ENCODE measurements around the gene PCP4L1.
A peak's percentile ranks its signal among the peaks of the same experiment; 100 is the strongest.

Gene PCP4L1

DNA sequence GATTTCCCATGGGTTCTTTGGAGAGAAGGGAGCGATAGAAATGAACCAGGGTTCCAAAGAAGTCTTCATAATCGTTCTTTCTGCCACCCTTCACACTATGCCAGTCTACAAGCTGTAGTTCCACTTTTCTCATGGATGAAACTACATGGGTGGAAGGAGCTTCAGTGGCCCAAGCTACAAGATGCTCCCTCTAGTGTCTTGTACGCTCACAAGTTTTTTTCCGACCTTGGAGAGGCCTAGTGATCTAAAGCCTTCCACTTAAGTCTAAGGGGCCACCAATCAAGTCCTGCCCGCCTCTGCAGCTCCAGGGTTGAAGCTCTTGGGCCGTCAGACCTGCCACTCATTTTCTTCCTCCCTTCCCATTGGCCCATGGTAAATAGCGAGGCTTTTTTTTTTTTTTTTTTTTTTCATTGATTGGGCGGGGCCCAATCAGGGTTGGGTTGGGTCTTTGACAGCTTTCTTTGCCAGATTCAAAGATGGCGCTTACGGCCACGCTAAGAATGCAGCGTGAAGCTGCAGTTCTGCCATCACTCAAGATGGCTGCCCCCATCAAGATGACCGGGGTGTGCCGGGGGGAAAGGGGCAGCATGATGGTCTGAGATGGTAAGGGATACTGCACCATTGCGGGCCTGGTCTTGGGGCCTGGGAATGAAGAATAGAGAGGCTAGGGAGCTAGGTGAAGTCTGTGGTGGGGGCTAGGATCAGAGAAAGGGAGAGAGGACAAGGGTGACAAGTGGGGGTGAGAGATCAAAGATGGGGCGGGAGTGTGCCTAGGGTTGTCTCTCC is 32.8 kb upstream of the PCP4L1 start, which contains the start of gene TOMM40L (continued):
- peak; percentile 69; the same call in 1 of the 2 replicates for TF ChIP-seq ZNF2 (tag by site-specific recombination; IDR thresholded peaks at IDR 0.05)
- peak; percentile 24; the same call in 1 of the 2 replicates for TF ChIP-seq ZNF391 (tag by site-specific recombination; IDR thresholded peaks at IDR 0.05; ENCODE audit: borderline replicate concordance, low read depth)
- TF ChIP-seq, protein P1, sequence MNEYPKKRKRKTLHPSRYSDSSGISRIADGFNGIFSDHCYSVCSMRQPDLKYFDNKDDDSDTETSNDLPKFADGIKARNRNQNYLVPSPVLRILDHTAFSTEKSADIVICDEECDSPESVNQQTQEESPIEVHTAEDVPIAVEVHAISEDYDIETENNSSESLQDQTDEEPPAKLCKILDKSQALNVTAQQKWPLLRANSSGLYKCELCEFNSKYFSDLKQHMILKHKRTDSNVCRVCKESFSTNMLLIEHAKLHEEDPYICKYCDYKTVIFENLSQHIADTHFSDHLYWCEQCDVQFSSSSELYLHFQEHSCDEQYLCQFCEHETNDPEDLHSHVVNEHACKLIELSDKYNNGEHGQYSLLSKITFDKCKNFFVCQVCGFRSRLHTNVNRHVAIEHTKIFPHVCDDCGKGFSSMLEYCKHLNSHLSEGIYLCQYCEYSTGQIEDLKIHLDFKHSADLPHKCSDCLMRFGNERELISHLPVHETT (tag by site-specific recombination; IDR thresholded peaks at IDR 0.05), result peak; percentile 91
- TF ChIP-seq ZNF707 (tag by site-specific recombination; IDR thresholded peaks at IDR 0.05), result no peak
- no peak for TF ChIP-seq ZNF623 (tag by site-specific recombination; IDR thresholded peaks at IDR 0.05)
- peak; percentile 95 for TF ChIP-seq YY2 (tag by site-specific recombination; IDR thresholded peaks at IDR 0.05)
- TF ChIP-seq ZBTB17 (tag by site-specific recombination; IDR thresholded peaks at IDR 0.05), result peak; percentile 93
- TF ChIP-seq KLF9 (tag by site-specific recombination; IDR thresholded peaks at IDR 0.05; ENCODE audit: low read depth), result peak; percentile 69
- TF ChIP-seq BCL11B (tag by site-specific recombination; IDR thresholded peaks at IDR 0.05; ENCODE audit: low read depth), result peak; percentile 72; the same call in 1 of the 2 replicates
- no peak for TF ChIP-seq MZF1 (tag by site-specific recombination; IDR thresholded peaks at IDR 0.05; ENCODE audit: borderline replicate concordance)
- TF ChIP-seq ZNF112 (tag by site-specific recombination; IDR thresholded peaks at IDR 0.05), result no peak
- TF ChIP-seq SP2 (tag by site-specific recombination; IDR thresholded peaks at IDR 0.05), result peak; percentile 97
- peak; percentile 43; the same call in 1 of the 2 replicates for TF ChIP-seq ZBTB21 (tag by site-specific recombination; IDR thresholded peaks at IDR 0.05)
- TF ChIP-seq SP3 (tag by site-specific recombination; IDR thresholded peaks at IDR 0.05), result peak; percentile 94
- TF ChIP-seq ZNF747 (tag by site-specific recombination; IDR thresholded peaks at IDR 0.05), result no peak
- TF ChIP-seq BCL11A (tag by site-specific recombination; IDR thresholded peaks at IDR 0.05; ENCODE audit: low read depth), result no peak
- peak; percentile 60 for TF ChIP-seq SP7 (tag by site-specific recombination; IDR thresholded peaks at IDR 0.05)
- TF ChIP-seq ZNF16 (tag by site-specific recombination; IDR thresholded peaks at IDR 0.05; ENCODE audit: low read depth), result no peak
- TF ChIP-seq ZNF292 (tag by site-specific recombination; IDR thresholded peaks at IDR 0.05; ENCODE audit: borderline replicate concordance, low read depth), result no peak
- TF ChIP-seq EGR2 (tag by site-specific recombination; IDR thresholded peaks at IDR 0.05; ENCODE audit: low read depth), result peak; percentile 39; the same call in 1 of the 2 replicates
- peak; percentile 92 for TF ChIP-seq ZNF76 (tag by site-specific recombination; IDR thresholded peaks at IDR 0.05; ENCODE audit: borderline replicate concordance, low read depth)
- no peak for TF ChIP-seq GLIS1 (tag by site-specific recombination; IDR thresholded peaks at IDR 0.05)
- TF ChIP-seq, protein P2, sequence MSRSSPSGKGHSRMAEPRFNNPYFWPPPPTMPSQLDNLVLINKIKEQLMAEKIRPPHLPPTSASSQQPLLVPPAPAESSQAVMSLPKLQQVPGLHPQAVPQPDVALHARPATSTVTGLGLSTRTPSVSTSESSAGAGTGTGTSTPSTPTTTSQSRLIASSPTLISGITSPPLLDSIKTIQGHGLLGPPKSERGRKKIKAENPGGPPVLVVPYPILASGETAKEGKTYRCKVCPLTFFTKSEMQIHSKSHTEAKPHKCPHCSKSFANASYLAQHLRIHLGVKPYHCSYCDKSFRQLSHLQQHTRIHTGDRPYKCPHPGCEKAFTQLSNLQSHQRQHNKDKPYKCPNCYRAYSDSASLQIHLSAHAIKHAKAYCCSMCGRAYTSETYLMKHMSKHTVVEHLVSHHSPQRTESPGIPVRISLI (tag by site-specific recombination; IDR thresholded peaks at IDR 0.05), result peak; percentile 100
- TF ChIP-seq, protein P3, sequence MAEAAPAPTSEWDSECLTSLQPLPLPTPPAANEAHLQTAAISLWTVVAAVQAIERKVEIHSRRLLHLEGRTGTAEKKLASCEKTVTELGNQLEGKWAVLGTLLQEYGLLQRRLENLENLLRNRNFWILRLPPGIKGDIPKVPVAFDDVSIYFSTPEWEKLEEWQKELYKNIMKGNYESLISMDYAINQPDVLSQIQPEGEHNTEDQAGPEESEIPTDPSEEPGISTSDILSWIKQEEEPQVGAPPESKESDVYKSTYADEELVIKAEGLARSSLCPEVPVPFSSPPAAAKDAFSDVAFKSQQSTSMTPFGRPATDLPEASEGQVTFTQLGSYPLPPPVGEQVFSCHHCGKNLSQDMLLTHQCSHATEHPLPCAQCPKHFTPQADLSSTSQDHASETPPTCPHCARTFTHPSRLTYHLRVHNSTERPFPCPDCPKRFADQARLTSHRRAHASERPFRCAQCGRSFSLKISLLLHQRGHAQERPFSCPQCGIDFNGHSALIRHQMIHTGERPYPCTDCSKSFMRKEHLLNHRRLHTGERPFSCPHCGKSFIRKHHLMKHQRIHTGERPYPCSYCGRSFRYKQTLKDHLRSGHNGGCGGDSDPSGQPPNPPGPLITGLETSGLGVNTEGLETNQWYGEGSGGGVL (tag by site-specific recombination; IDR thresholded peaks at IDR 0.05), result peak; percentile 74
- peak; percentile 47 for TF ChIP-seq ZNF654 (tag by site-specific recombination; IDR thresholded peaks at IDR 0.05; ENCODE audit: low read depth)
- TF ChIP-seq, protein P4, sequence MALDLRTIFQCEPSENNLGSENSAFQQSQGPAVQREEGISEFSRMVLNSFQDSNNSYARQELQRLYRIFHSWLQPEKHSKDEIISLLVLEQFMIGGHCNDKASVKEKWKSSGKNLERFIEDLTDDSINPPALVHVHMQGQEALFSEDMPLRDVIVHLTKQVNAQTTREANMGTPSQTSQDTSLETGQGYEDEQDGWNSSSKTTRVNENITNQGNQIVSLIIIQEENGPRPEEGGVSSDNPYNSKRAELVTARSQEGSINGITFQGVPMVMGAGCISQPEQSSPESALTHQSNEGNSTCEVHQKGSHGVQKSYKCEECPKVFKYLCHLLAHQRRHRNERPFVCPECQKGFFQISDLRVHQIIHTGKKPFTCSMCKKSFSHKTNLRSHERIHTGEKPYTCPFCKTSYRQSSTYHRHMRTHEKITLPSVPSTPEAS (tag by site-specific recombination; IDR thresholded peaks at IDR 0.05), result 0 out of 2 replicates have a peak, but pooled peaks have one; percentile 29
- TF ChIP-seq ZNF501 (tag by site-specific recombination; IDR thresholded peaks at IDR 0.05), result 0 out of 2 replicates have a peak, but pooled peaks have one; percentile 72
- TF ChIP-seq, protein P5, sequence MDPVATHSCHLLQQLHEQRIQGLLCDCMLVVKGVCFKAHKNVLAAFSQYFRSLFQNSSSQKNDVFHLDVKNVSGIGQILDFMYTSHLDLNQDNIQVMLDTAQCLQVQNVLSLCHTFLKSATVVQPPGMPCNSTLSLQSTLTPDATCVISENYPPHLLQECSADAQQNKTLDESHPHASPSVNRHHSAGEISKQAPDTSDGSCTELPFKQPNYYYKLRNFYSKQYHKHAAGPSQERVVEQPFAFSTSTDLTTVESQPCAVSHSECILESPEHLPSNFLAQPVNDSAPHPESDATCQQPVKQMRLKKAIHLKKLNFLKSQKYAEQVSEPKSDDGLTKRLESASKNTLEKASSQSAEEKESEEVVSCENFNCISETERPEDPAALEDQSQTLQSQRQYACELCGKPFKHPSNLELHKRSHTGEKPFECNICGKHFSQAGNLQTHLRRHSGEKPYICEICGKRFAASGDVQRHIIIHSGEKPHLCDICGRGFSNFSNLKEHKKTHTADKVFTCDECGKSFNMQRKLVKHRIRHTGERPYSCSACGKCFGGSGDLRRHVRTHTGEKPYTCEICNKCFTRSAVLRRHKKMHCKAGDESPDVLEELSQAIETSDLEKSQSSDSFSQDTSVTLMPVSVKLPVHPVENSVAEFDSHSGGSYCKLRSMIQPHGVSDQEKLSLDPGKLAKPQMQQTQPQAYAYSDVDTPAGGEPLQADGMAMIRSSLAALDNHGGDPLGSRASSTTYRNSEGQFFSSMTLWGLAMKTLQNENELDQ (tag by site-specific recombination; IDR thresholded peaks at IDR 0.05; ENCODE audit: low read depth), result no peak
- TF ChIP-seq KLF7 (tag by site-specific recombination; IDR thresholded peaks at IDR 0.05; ENCODE audit: borderline replicate concordance), result 0 out of 2 replicates have a peak, but pooled peaks have one; percentile 50
- peak; percentile 100 for TF ChIP-seq ZNF335 (tag by site-specific recombination; conservative IDR thresholded peaks at IDR 0.05)

All from HEK293 (cell line).